PC-3 (cell line): ENCODE data around the gene MN1. TPM values are rescaled to one million over a fixed set of nuclear protein-coding genes. Genes with fewer than 3 reads are reported as not detected.

ENCODE experiments used
- ATAC-seq: fragments of 200-7000 bp; cut with Tn5 transposase; 2 replicates; pipeline ENCODE4 v1.9.1; 2020; ENCODE audit warnings: mild to moderate bottlenecking, moderate library complexity
- BruUV-seq: library from RNA; stranded (reverse); fragments of 400-500 nt; replicated peaks from 2 replicates; lab custom pipeline; 2021; lab: Mats Ljungman, UMichigan
- CTCF ChIA-PET: fragments of 300-600 bp; sonication (Branson Sonifier 250); formaldehyde crosslinking; loops from one replicate; lab custom pipeline; 2022; ENCODE audit warnings: antibody characterized with exemption; lab: Charles Lee
- POLR2A ChIA-PET: fragments of 300-600 bp; sonication (Branson Sonifier 250); formaldehyde crosslinking; loops from one replicate; lab custom pipeline; 2022; ENCODE audit warnings: antibody characterized with exemption; ENCODE audit not compliant: unreplicated experiment; lab: Charles Lee
- DNase-seq: peaks from one replicate; pipeline ENCODE4 v3.0.0-alpha.2; 2015
- H2AFZ ChIP-seq: fragments of 300-600 bp; sonication (generic); 2 replicates; pipeline ENCODE4 v1.6.0; 2016; ENCODE audit warnings: antibody characterized with exemption, low read length
- H3F3A ChIP-seq: fragments of 300-600 bp; sonication (generic); one replicate; pipeline ENCODE4 v1.6.0; 2017; ENCODE audit warnings: antibody characterized with exemption, low read length, control low read depth, mild to moderate bottlenecking; ENCODE audit not compliant: unreplicated experiment
- H3K27ac ChIP-seq: fragments of 300-600 bp; sonication (generic); 2 replicates; pipeline ENCODE4 v1.5.1; 2016; ENCODE audit warnings: mild to moderate bottlenecking, low read length
- H3K27me3 ChIP-seq: fragments of 300-600 bp; sonication (generic); 2 replicates; pipeline ENCODE4 v1.6.1; 2016; ENCODE audit warnings: low read length, mixed read lengths
- H3K36me3 ChIP-seq: fragments of 300-600 bp; sonication (generic); 2 replicates; pipeline ENCODE4 v1.6.1; 2016; ENCODE audit warnings: low read depth, mixed run types, low read length, mixed read lengths
- H3K4me1 ChIP-seq: fragments of 300-600 bp; sonication (generic); 2 replicates; pipeline ENCODE4 v1.5.1; 2016; ENCODE audit warnings: low read length; ENCODE audit not compliant: insufficient read depth
- H3K4me2 ChIP-seq: fragments of 300-600 bp; sonication (generic); 2 replicates; pipeline ENCODE4 v1.6.0; 2016; ENCODE audit warnings: low read length
- H3K4me3 ChIP-seq: fragments of 300-600 bp; sonication (generic); 2 replicates; pipeline ENCODE4 v1.5.1; 2016; ENCODE audit warnings: mild to moderate bottlenecking, low read length, mixed read lengths
- H3K79me2 ChIP-seq: fragments of 300-600 bp; sonication (generic); 2 replicates; pipeline ENCODE4 v1.6.1; 2017; ENCODE audit warnings: low read length, mixed read lengths
- H3K9ac ChIP-seq: fragments of 300-600 bp; sonication (generic); 2 replicates; pipeline ENCODE4 v1.6.0; 2016; ENCODE audit warnings: mild to moderate bottlenecking, low read length
- H3K9me2 ChIP-seq: fragments of 300-600 bp; sonication (generic); replicated peaks from 2 replicates; pipeline ENCODE4 v1.6.1; 2016; ENCODE audit warnings: mixed run types, low read length, mixed read lengths
- H3K9me3 ChIP-seq: fragments of 300-600 bp; sonication (generic); 2 replicates; pipeline ENCODE4 v1.6.1; 2016; ENCODE audit warnings: low read length, mixed read lengths
- H4K20me1 ChIP-seq: fragments of 300-600 bp; sonication (generic); 2 replicates; pipeline ENCODE4 v1.6.1; 2016; ENCODE audit warnings: low read length, mixed read lengths
- EZH2 ChIP-seq: fragments of 300-600 bp; sonication (generic); IDR thresholded peaks from one replicate; pipeline ENCODE4 v1.6.1; 2017; ENCODE audit warnings: antibody characterized with exemption, mild to moderate bottlenecking, low read length; ENCODE audit not compliant: unreplicated experiment
- EZH2phosphoT487 ChIP-seq: fragments of 300-600 bp; sonication (generic); IDR thresholded peaks from 2 replicates; pipeline ENCODE4 v1.6.1; 2018; ENCODE audit warnings: mild to moderate bottlenecking, antibody characterized with exemption, low read length, borderline replicate concordance
- intact Hi-C: fragments of 100-400 bp; cut with micrococcal nuclease; formaldehyde crosslinking; loops from 2 replicates; pipeline ENCODE4 v1.9.0; 2023
- total RNA-seq: library from RNA; depleted of rRNA; stranded (reverse); fragments of >200 nt; gene quantifications from 2 replicates; pipeline ENCODE4 v1.2.3, GENCODE V29; 2014
- TF ChIP-seq, protein P1 (sequence below): fragments of 300-600 bp; sonication (generic); conservative IDR thresholded peaks from 2 replicates; pipeline ENCODE4 v1.5.1; 2017; ENCODE audit warnings: antibody characterized with exemption, low read depth, mild to moderate bottlenecking, low read length

The MN1 gene
- total RNA-seq, 1 experiment from 2014 or later, result 2.7 TPM

DNA sequence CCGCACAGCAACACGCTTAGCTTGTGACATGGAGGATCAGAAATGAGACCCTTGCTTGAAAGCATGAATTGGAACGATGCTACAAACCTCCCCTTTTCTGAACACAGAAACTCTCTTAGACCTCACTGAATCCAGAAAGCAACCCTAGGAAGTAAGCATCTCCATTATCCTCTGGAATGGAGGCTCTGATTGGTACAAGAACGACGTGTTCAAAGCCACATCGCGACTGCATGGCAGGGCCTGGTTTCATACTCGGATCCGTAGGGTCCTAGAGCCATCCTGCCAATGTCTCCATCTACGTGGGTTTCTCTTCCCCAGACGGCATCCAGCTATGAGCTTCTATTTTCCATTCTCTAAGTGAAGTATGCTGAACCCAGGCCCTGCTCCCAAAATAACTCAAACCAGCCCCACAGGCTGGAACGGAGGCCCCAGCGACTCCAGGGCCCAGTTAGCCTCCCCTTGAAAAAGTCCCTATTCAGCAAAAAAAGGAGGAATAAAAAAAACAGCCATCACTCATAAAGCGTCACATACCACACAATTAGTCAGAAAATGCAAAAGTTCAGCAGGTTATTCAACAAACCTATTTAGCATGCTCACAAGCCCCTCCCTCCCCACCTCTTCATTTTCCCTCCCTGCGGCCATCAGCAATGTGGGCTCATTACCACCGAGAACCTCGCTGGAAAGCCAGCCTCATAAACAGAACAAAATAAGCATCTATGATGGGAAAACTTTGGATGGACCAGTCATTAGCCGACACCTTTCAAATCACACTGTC is 7.1 kb upstream of the MN1 start:
- no peak overlapping the region for H3K27ac ChIP-seq
- H3K4me1 ChIP-seq, result peaks cover 3% of the 10 kb centered on the region
- no peaks in the 10 kb centered on the region for H3K79me2 ChIP-seq
- POLR2A ChIA-PET, result no interaction called here
- H3F3A ChIP-seq, result no peaks in the 10 kb centered on the region
- no peak overlapping the region for H3K4me2 ChIP-seq
- no peak for DNase-seq
- no peaks in the 10 kb centered on the region for H4K20me1 ChIP-seq
- ATAC-seq, result no peak
- no peaks in the 10 kb centered on the region for H3K9me3 ChIP-seq
- intact Hi-C loops, result no loop called here
- H3K9ac ChIP-seq, result no peak overlapping the region
- TF ChIP-seq EZH2phosphoT487, result no peak
- TF ChIP-seq, protein P1, sequence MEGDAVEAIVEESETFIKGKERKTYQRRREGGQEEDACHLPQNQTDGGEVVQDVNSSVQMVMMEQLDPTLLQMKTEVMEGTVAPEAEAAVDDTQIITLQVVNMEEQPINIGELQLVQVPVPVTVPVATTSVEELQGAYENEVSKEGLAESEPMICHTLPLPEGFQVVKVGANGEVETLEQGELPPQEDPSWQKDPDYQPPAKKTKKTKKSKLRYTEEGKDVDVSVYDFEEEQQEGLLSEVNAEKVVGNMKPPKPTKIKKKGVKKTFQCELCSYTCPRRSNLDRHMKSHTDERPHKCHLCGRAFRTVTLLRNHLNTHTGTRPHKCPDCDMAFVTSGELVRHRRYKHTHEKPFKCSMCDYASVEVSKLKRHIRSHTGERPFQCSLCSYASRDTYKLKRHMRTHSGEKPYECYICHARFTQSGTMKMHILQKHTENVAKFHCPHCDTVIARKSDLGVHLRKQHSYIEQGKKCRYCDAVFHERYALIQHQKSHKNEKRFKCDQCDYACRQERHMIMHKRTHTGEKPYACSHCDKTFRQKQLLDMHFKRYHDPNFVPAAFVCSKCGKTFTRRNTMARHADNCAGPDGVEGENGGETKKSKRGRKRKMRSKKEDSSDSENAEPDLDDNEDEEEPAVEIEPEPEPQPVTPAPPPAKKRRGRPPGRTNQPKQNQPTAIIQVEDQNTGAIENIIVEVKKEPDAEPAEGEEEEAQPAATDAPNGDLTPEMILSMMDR, result no peak
- no peak for TF ChIP-seq EZH2
- no peak overlapping the region for H2AFZ ChIP-seq
- H3K27me3 ChIP-seq, result no peaks in the 10 kb centered on the region
- BruUV-seq, result no TSS peak
- no peaks in the 10 kb centered on the region for H3K9me2 ChIP-seq
- H3K4me3 ChIP-seq, result no peak overlapping the region
- no peaks in the 10 kb centered on the region for H3K36me3 ChIP-seq
- CTCF ChIA-PET, result no interaction called here

DNA sequence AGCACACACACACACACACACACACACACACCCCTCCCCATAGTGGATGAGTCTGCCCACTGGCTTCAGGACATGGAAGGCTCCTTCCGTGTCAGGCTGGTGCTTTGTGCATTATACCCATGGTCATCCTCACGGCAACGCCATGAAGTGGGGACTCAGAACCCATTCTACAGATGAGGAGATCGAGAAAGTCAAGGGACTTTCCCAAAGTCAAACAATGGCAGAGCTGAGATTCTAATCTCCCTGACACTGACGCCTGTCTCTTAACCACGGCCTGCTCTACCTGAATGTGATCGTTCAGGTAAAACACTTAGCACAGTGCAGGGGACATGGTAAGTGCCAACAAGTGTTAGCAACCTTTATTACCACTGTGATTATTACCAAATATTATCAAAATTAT is 4.3 kb upstream of the MN1 start:
- DNase-seq, result no peak
- no TSS peak for BruUV-seq
- Histone ChIP-seq H3K4me2 (no peak overlapping the region), H3K27me3 (no peaks in the 10 kb centered on the region), H3K9me3 (no peaks in the 10 kb centered on the region), H3F3A (no peaks in the 10 kb centered on the region), H3K4me1 (peaks cover 3% of the 10 kb centered on the region), H3K27ac (no peak overlapping the region), H3K9me2 (no peaks in the 10 kb centered on the region), H3K79me2 (no peaks in the 10 kb centered on the region), H3K9ac (no peak overlapping the region), H3K4me3 (no peak overlapping the region), H4K20me1 (no peaks in the 10 kb centered on the region), H2AFZ (no peak overlapping the region), H3K36me3 (no peaks in the 10 kb centered on the region)
- intact Hi-C loops, result loop anchor here (2.0 kb wide), 1 partner anchor 399 kb away; no protein-coding TSS in a partner anchor
- TF ChIP-seq EZH2 (no peak), EZH2phosphoT487 (no peak)
- TF ChIP-seq, protein P1, result no peak
- CTCF ChIA-PET, result no interaction called here
- no peak for ATAC-seq
- POLR2A ChIA-PET, result no interaction called here
